HG03457 (cell line): ENCODE data around the gene BAG2.

Experiments used
- ATAC-seq: cut with Tn5 transposase; IDR thresholded peaks from one replicate; pipeline ENCODE4 v1.9.1; 2021; ENCODE audit warnings: moderate number of reproducible peaks; ENCODE audit not compliant: unreplicated experiment

The BAG2 gene

DNA sequence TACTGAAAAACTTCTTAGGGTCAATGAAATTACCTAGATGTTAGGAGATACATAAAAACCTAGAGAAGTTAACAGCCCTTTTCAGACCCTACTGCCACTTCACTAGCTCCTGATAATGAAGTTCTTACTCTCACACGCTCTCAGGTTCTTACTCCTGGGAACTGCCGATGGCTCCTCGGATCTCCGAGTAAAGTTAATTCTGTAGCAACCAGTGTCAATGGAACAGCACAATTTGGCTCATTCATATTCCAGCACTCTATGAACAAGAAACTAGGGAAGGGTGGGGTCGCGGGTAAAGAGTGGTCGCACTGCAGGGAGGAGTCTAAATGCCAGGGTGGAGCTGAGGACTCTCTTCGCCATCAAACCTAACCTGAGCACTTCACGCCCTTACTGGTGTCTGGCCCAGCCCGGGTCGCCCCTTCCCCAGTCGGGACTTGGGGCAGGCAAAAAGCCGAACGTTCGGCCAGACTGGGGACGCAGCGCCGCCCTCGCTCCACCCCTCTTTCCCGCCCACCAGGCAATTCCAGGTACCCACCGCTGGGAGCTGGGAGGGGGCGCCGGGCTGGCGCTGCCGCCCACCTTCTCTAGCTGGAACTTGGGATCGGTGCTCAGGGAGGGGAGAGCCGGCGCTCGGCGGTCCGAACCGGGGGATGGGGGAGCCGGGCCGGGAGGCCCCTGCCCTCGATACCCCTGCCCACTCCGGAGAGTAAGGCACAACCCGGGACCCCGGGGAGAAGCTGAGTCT is 49.2 kb downstream of the BAG2 start:
- ATAC-seq = peak; percentile 49

DNA sequence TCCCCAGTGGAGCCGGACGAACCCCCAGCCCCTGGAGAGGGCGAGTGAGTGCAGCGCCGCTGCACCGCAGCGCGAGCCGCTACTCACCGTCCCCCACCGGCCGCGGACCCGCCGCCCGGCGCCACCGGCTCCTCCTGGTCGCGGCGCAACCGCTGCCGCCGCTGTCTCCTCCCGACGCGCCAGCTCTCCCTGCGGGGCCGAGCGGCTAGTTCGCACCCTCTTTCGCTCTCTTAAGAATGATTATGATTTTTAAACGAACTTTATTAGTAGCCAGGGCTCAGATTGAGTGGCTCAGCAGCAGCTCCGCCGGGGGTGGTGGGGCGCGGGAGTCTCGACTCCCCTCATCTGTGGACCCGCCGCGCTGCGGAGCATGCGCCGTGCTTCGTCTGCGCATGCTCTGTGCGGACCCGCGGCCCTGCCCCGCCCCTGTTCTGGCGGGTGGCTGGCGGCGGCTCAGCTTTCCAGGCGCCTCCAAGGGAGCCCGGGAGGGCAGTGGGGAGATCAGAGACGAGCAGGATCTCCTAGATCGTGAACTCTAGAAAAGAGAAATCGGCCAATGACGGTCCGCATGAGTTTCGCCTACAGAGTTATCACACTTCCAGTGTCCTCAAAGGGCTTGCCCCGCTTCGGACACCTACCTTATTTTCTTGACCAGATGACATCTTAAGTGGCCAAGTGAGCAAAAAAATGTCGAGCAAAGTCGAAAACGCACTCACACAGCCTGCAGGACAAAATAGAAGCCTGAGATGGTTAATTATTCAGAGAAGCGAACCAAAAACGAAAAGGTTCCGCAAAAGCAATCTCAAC is 50.0 kb downstream of the BAG2 start, which contains the start of gene RAB23:
Gene RAB23, minus strand, starts transcription at position 372 of the 807 bp plus-strand sequence. CDS start 11,927 bp downstream, outside the sequence.
- ATAC-seq = peak; percentile 71

DNA sequence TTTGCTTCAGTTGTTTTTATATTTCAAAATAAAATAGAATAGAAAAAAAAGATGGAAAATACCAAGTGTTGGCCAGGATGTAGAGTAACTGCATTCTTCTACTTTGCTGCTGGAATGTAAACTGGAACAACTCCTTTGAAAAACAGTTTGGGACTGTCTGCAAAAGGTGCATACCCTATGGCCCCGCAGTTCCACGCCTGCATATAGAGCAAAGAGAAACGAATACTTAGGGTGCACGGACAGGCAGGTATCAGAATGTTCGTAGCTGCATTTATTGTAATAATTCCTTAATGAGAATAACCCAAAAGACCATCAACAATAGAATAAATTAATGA is 50.6 kb downstream of the BAG2 start:
- no peak for ATAC-seq

DNA sequence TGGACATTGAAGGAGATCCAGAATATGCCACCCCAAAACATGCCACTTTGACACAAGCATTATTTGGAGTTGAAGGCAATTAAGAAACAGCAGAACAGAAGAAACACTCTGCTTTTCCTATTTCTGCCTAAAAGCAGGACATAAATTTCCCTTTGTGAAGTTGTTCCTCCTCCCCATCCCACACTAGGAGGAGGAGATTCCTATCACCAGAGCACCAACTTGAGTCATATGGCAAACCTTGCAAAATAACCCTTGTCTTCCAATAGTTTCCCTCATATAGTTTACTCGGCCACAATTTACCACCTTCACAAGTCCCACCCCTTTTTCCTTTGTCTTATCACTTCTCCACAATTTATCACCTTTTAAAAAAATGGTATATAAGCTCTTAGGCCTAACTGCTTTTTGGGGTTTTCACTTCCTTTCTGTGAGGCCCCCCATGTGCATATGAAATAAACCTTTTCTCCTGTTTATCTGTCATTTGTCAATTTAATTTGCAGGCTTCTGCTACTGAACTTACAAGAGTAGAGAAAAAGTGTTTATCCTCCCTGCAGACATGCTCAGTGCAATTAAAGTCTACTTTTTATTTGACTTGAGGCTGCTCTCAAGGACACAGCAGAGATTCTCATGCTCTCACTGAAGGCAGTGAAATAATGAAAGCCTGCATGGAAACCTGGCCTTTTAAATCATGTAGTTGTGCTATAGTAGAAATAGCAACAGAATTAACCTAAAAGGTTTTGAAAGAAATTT is 52.8 kb downstream of the BAG2 start:
- no peak for ATAC-seq

DNA sequence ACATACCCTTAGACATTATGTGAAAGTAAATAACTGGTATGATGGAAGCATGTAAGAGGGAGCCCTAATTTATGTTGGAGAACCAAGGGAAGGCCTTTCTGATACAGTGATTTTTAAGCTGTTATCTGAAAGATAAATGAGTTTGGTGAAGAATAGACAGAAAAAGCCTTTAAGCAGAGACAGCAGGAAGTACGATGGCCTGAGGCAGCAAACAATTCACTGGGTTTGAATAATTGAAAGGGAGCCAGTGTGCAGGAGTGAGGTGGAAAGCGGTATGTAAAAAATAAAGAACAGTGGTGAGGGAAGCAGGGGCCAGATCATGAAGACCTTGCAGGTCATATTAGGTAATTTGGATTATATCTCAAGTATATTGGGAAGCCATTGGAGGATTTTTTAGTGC is 54.1 kb downstream of the BAG2 start:
- no peak for ATAC-seq
